ENCODE data around the gene MCF2L2.

Gene MCF2L2

GRCh38 chr3:183313351-183313750 lies 115.1 kb downstream of the MCF2L2 start:
- Histone ChIP-seq H3K27ac (peak overlapping the region in 5 of 11 experiments; percentile 23 to 66 (median 52); a peak in 9 of 22 replicates), H3K4me3 (no peak overlapping the region), H3K27me3 (no peaks in the 10 kb centered on the region), H4K20me1 (no peaks in the 10 kb centered on the region), H3K9ac (peak overlapping the region in 1 of 11 experiments; percentile 40; a peak in 1 of 22 replicates), H3K4me2 (peak overlapping the region in 6 of 11 experiments; percentile 17 to 77 (median 60); a peak in 11 of 22 replicates), H3K4me1 (peaks cover 10 to 40% (median 21%) of the 10 kb centered on the region in 10 experiments), H3K36me3 (peaks cover 0 to 18% (median 0%) of the 10 kb centered on the region in 11 experiments; a peak in 4 of 22 replicates), H3K9me3 (replicated peaks in 1 of 11) (no peaks in the 10 kb centered on the region)
- TF ChIP-seq Cebpa-rat (IDR thresholded peaks at IDR 0.05), result no peak

GRCh38 chr3:183312433-183312832 lies 116.0 kb downstream of the MCF2L2 start:
- Histone ChIP-seq H3K27ac (peak overlapping the region in 3 of 11 experiments; percentile 27 to 66 (median 44); a peak in 6 of 22 replicates), H3K4me3 (no peak overlapping the region)

GRCh38 chr3:183310936-183311335 lies 117.5 kb downstream of the MCF2L2 start:
- no peak overlapping the region for H3K4me2 ChIP-seq
- H3K9me3 ChIP-seq (replicated peaks in 1 of 11), result no peaks in the 10 kb centered on the region
- no peaks in the 10 kb centered on the region for H3K27me3 ChIP-seq
- H3K9ac ChIP-seq, result no peak overlapping the region
- H3K4me3 ChIP-seq, result no peak overlapping the region
- H3K36me3 ChIP-seq, result peaks cover 0 to 18% (median 0%) of the 10 kb centered on the region in 11 experiments; a peak in 4 of 22 replicates
- H3K27ac ChIP-seq, result no peak overlapping the region
- H3K4me1 ChIP-seq, result peaks cover 19 to 63% (median 44%) of the 10 kb centered on the region in 10 experiments
- H4K20me1 ChIP-seq, result no peaks in the 10 kb centered on the region
- TF ChIP-seq Cebpa-rat (IDR thresholded peaks at IDR 0.05), result no peak

More at GRCh38 chr3:183312433-183312832, 116.0 kb downstream of the MCF2L2 start:
- H3K4me2 ChIP-seq, result peak overlapping the region in 3 of 11 experiments; percentile 41 to 77 (median 67); a peak in 6 of 22 replicates
- no peak for TF ChIP-seq Cebpa-rat (IDR thresholded peaks at IDR 0.05)
- no peaks in the 10 kb centered on the region for H4K20me1 ChIP-seq
- no peak overlapping the region for H3K9ac ChIP-seq
- H3K9me3 ChIP-seq (replicated peaks in 1 of 11), result no peaks in the 10 kb centered on the region
- no peaks in the 10 kb centered on the region for H3K27me3 ChIP-seq
- peaks cover 0 to 18% (median 0%) of the 10 kb centered on the region in 11 experiments; a peak in 4 of 22 replicates for H3K36me3 ChIP-seq
- H3K4me1 ChIP-seq, result peaks cover 13 to 50% (median 31%) of the 10 kb centered on the region in 10 experiments

- Histone ChIP-seq H3K9ac (peak overlapping the region in 2 of 11 experiments; percentile 17 to 28; a peak in 2 of 22 replicates), H3K4me1 (peaks cover 19 to 74% (median 44%) of the 10 kb centered on the region in 10 experiments), H3K4me3 (no peak overlapping the region), H4K20me1 (no peaks in the 10 kb centered on the region), H3K9me3 (replicated peaks in 1 of 11) (no peaks in the 10 kb centered on the region), H3K36me3 (peaks cover 0 to 18% (median 0%) of the 10 kb centered on the region in 11 experiments; a peak in 4 of 22 replicates), H3K27me3 (no peaks in the 10 kb centered on the region), H3K4me2 (peak overlapping the region; percentile 42 to 89 (median 69); a peak in 19 of 22 replicates), H3K27ac (peak overlapping the region in 6 of 11 experiments; percentile 13 to 49 (median 36); a peak in 9 of 22 replicates)
- no peak for TF ChIP-seq Cebpa-rat (IDR thresholded peaks at IDR 0.05)
Measured at GRCh38 chr3:183309276-183309675, 119.1 kb downstream of the MCF2L2 start.

- Histone ChIP-seq H3K36me3 (peaks cover 0 to 18% (median 0%) of the 10 kb centered on the region in 11 experiments; a peak in 4 of 22 replicates), H3K27me3 (no peaks in the 10 kb centered on the region), H3K4me1 (peaks cover 19 to 73% (median 43%) of the 10 kb centered on the region in 10 experiments), H3K9me3 (replicated peaks in 1 of 11) (no peaks in the 10 kb centered on the region), H3K9ac (peak overlapping the region in 2 of 11 experiments; percentile 17 to 28; a peak in 4 of 22 replicates), H4K20me1 (no peaks in the 10 kb centered on the region), H3K27ac (peak overlapping the region in 6 of 11 experiments; percentile 13 to 49 (median 36); a peak in 8 of 22 replicates), H3K4me2 (peak overlapping the region; percentile 42 to 89 (median 69)), H3K4me3 (no peak overlapping the region)
- TF ChIP-seq Cebpa-rat (IDR thresholded peaks at IDR 0.05), result no peak
Measured at GRCh38 chr3:183308751-183309150, 119.7 kb downstream of the MCF2L2 start.

- Histone ChIP-seq H3K4me1 (peaks cover 19 to 71% (median 44%) of the 10 kb centered on the region in 10 experiments), H3K27ac (peak overlapping the region in 6 of 11 experiments; percentile 58 to 82 (median 74); a peak in 9 of 22 replicates), H3K9me3 (replicated peaks in 1 of 11) (no peaks in the 10 kb centered on the region), H3K4me2 (peak overlapping the region; percentile 1 to 89 (median 68); a peak in 17 of 22 replicates), H3K27me3 (no peaks in the 10 kb centered on the region), H3K36me3 (peaks cover 0 to 18% (median 0%) of the 10 kb centered on the region in 11 experiments; a peak in 4 of 22 replicates), H3K9ac (peak overlapping the region in 3 of 11 experiments; percentile 26 to 64 (median 59); a peak in 3 of 22 replicates), H4K20me1 (no peaks in the 10 kb centered on the region), H3K4me3 (no peak overlapping the region)
- no peak for TF ChIP-seq Cebpa-rat (IDR thresholded peaks at IDR 0.05)
Measured at GRCh38 chr3:183307749-183308148, 120.7 kb downstream of the MCF2L2 start.

- peaks cover 20 to 71% (median 51%) of the 10 kb centered on the region in 10 experiments for H3K4me1 ChIP-seq
- peaks cover 0 to 18% (median 0%) of the 10 kb centered on the region in 11 experiments; a peak in 4 of 22 replicates for H3K36me3 ChIP-seq
- peak overlapping the region in 8 of 11 experiments; percentile 32 to 82 (median 68); a peak in 14 of 22 replicates for H3K27ac ChIP-seq
- H3K9ac ChIP-seq, result peak overlapping the region in 6 of 11 experiments; percentile 1 to 64 (median 52); a peak in 8 of 22 replicates
- H4K20me1 ChIP-seq, result no peaks in the 10 kb centered on the region
- H3K4me2 ChIP-seq, result peak overlapping the region; percentile 1 to 89 (median 68); a peak in 17 of 22 replicates
- TF ChIP-seq Cebpa-rat (IDR thresholded peaks at IDR 0.05), result no peak
- no peaks in the 10 kb centered on the region for H3K9me3 ChIP-seq (replicated peaks in 1 of 11)
- no peak overlapping the region for H3K4me3 ChIP-seq
- no peaks in the 10 kb centered on the region for H3K27me3 ChIP-seq
Measured at GRCh38 chr3:183306798-183307671, 121.4 kb downstream of the MCF2L2 start.

GRCh38 chr3:183303690-183304089 lies 124.7 kb downstream of the MCF2L2 start:
- no peak for TF ChIP-seq Cebpa-rat (IDR thresholded peaks at IDR 0.05)
- H4K20me1 ChIP-seq, result no peaks in the 10 kb centered on the region
- H3K27me3 ChIP-seq, result no peaks in the 10 kb centered on the region
- peak overlapping the region in 1 of 11 experiments; percentile 21; a peak in 2 of 22 replicates for H3K27ac ChIP-seq
- no peak overlapping the region for H3K4me3 ChIP-seq
- H3K9me3 ChIP-seq (replicated peaks in 1 of 11), result no peaks in the 10 kb centered on the region
- H3K36me3 ChIP-seq, result no peaks in the 10 kb centered on the region
- peak overlapping the region in 8 of 11 experiments; percentile 22 to 76 (median 52); a peak in 15 of 22 replicates for H3K4me2 ChIP-seq
- H3K9ac ChIP-seq, result 0 out of 22 replicates have a peak overlapping the region, but pooled peaks of 1 of the 11 experiments have one; percentile 5
- peaks cover 25 to 91% (median 65%) of the 10 kb centered on the region in 10 experiments for H3K4me1 ChIP-seq

Data from BLaER1 treated with 17β-estradiol and CSF1 and Interleukin-3, amounts not matched to agents 10 nM and 100 nM (cell line).